Endodermal cell (in vitro differentiated cells): ENCODE data around the gene NFAM1. TPM values are rescaled to one million over a fixed set of nuclear protein-coding genes. Genes with fewer than 3 reads are reported as not detected.
A peak's percentile ranks its signal among the peaks of the same experiment; 100 is the strongest.

ENCODE experiments used
- DNase-seq: peaks from one replicate; pipeline ENCODE4 v3.0.0-alpha.2; 2017
- H3K27ac ChIP-seq: 2 replicates; pipeline ENCODE4 v1.5.1; 2013; ENCODE audit warnings: mild to moderate bottlenecking, low read depth, low read length, moderate library complexity
- H3K27me3 ChIP-seq: 2 replicates; pipeline ENCODE4 v1.6.1; 2013; ENCODE audit warnings: mild to moderate bottlenecking, low read length, moderate library complexity; ENCODE audit not compliant: insufficient read depth, control insufficient read depth, poor library complexity, severe bottlenecking
- H3K36me3 ChIP-seq: 2 replicates; pipeline ENCODE4 v1.7.0; 2013; ENCODE audit warnings: mild to moderate bottlenecking, low read length, moderate library complexity; ENCODE audit not compliant: control insufficient read depth, insufficient read depth
- H3K4me1 ChIP-seq: one replicate; pipeline ENCODE4 v1.7.0; 2013; ENCODE audit warnings: low read length; ENCODE audit not compliant: control insufficient read depth, insufficient read depth
- H3K4me3 ChIP-seq: 2 replicates; pipeline ENCODE4 v1.5.1; 2013; ENCODE audit warnings: mild to moderate bottlenecking, low read length, moderate library complexity
- H3K9ac ChIP-seq: 2 replicates; pipeline ENCODE4 v1.6.1; 2013; ENCODE audit warnings: mild to moderate bottlenecking, low read length, moderate library complexity; ENCODE audit not compliant: poor library complexity, severe bottlenecking; ENCODE audit errors: extremely low read depth
- H3K9me3 ChIP-seq: 2 replicates; pipeline ENCODE4 v1.6.1; 2013; ENCODE audit warnings: mild to moderate bottlenecking, low read length, moderate library complexity; ENCODE audit not compliant: control insufficient read depth
- H3K27ac Mint-ChIP-seq: 2 replicates; pipeline ENCODE4 v1.8.0; 2020; ENCODE audit warnings: mixed read lengths
- H3K27me3 Mint-ChIP-seq: 2 replicates; pipeline ENCODE4 v1.8.0; 2021; ENCODE audit warnings: mild to moderate bottlenecking, mixed read lengths; ENCODE audit not compliant: insufficient read depth
- H3K36me3 Mint-ChIP-seq: 2 replicates; pipeline ENCODE4 v1.8.0; 2020; ENCODE audit warnings: low read depth, mixed read lengths
- H3K4me1 Mint-ChIP-seq: 2 replicates; pipeline ENCODE4 v1.8.0; 2020; ENCODE audit warnings: mixed read lengths
- H3K4me3 Mint-ChIP-seq: 2 replicates; pipeline ENCODE4 v1.8.0; 2020; ENCODE audit warnings: mild to moderate bottlenecking, moderate library complexity, mixed read lengths
- H3K9me3 Mint-ChIP-seq: 2 replicates; pipeline ENCODE4 v1.8.0; 2020; ENCODE audit warnings: mild to moderate bottlenecking, mixed read lengths
- WGBS, 2 experiments: methylation state at CpG; one replicate each; pipeline versions ENCODE4 v1.1.5 to v1.1.7; 2013; ENCODE audit warnings: missing lambda C conversion rate in 2 of 2, mixed read lengths in 1 of 2; ENCODE audit not compliant: insufficient coverage in 1 of 2, insufficient read length in 1 of 2; 5-methylcytosine and 5-hydroxymethylcytosine counted together
- total RNA-seq, 2 donors: library from RNA; stranded (reverse); fragmentation: NEBNext Ultra II Directional in 1 of 2; extraction: Animal tissue kit (Norgen Biotek cat#: 25700) in 1 of 2; gene quantifications; 2 replicates in 1 of 2; 3 replicates in 1 of 2; pipeline ENCODE4 v1.2.1, GENCODE V29; 2021
- TF ChIP-seq, protein P1 (sequence below): fragments of 200-600 bp; sonication (generic); conservative IDR thresholded peaks from 2 replicates; pipeline ENCODE4 v1.5.0; 2021; ENCODE audit warnings: antibody characterized with exemption, mild to moderate bottlenecking

NFAM1 gene
- total RNA-seq, 2 donors from 2014 or later: 0.92 to 1.1 TPM

DNA sequence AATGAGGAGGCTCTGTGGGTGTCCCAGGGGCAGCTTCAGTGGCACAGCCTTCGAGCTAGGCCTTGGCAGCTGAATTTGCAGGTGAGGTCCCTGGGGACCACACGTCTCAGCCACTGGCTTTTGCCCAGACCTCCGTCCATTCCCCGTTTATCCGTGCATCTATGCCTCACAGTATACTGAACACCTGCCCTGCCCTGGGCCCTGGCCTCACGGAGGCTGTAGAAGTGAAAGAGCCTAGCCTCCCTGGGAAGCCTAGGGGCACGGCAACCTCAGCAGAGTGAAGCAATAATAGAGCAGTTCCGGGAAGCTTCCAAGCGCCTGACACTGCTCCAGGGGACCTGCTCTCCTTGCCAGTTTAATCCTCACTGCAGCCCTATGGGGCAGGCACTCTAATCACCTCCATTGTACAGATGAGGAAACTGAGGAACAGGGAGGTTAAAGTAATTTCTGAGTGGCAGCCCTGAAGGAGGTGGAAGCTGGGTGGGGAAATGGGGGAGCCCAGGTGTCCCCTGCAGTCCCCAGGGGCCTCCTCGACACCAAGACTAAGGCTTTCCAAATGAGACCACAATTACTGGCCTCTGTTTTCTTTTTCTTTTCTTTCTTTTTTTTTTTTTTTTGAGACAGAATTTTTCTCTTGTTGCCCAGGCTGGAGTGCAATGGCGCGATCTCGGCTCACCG lies 2.7 kb upstream of the NFAM1 start:
- Mint-ChIP-seq H3K4me3 (no peak overlapping the region), H3K27ac (no peak overlapping the region), H3K36me3 (no peaks in the 10 kb centered on the region), H3K4me1 (peaks cover 22% of the 10 kb centered on the region), H3K27me3 (peaks cover 17% of the 10 kb centered on the region), H3K9me3 (no peaks in the 10 kb centered on the region)
- Histone ChIP-seq H3K4me1 (peaks cover 3% of the 10 kb centered on the region), H3K9me3 (no peaks in the 10 kb centered on the region), H3K27me3 (no peaks in the 10 kb centered on the region), H3K4me3 (no peak overlapping the region), H3K36me3 (no peaks in the 10 kb centered on the region), H3K9ac (no peak overlapping the region), H3K27ac (no peak overlapping the region)
- DNase-seq: no peak
- TF ChIP-seq, protein P1, sequence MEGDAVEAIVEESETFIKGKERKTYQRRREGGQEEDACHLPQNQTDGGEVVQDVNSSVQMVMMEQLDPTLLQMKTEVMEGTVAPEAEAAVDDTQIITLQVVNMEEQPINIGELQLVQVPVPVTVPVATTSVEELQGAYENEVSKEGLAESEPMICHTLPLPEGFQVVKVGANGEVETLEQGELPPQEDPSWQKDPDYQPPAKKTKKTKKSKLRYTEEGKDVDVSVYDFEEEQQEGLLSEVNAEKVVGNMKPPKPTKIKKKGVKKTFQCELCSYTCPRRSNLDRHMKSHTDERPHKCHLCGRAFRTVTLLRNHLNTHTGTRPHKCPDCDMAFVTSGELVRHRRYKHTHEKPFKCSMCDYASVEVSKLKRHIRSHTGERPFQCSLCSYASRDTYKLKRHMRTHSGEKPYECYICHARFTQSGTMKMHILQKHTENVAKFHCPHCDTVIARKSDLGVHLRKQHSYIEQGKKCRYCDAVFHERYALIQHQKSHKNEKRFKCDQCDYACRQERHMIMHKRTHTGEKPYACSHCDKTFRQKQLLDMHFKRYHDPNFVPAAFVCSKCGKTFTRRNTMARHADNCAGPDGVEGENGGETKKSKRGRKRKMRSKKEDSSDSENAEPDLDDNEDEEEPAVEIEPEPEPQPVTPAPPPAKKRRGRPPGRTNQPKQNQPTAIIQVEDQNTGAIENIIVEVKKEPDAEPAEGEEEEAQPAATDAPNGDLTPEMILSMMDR: no peak
- 86 to 89% methylated on average over 10 to 14 of the region's 14 CpGs for WGBS, 2 experiments

DNA sequence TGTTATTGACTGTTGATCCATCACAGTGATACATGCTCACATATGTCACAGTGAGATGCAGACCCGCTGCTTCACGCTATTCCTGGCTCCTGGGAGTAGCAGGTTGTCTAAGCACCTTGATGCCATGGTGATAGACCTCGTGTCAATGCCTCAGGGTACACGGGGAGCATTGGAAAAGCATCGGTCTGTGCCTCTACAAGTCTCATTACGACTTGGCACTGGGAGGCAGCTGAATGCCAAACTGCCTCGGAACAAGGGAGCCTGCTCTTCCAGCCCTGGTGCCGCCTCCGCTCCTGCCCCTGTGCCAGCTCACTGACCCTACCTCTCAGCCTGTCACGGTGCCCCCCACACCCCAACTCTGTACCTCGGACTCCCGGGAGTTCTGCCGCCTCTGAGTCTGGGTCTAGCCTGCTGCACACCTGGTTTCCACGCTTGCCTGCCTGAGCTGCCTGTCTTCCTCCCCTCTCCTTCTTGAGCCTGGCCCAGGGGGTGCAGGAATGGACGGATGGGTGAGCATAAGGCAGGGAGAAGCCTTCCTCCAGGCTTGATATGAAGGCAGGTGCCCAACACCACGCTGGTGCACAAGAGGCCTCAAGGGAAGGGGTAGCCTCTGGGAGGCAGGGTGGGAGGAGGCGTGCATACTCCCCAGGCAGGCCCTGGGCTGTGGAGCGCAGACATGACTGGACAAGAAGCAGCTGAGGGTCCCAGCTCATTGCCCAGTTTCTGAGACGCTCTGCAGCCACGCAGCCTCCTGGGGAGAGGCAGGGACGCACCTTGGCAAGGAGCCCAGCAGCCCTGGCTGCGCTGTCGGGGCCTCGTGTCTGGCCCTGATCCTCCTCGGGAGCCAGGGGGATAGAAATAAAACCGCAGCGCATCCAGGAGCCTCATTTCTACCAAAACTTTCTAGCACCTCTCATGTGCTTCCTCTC lies 1.8 kb upstream of the NFAM1 start:
- Mint-ChIP-seq H3K4me3 (no peak overlapping the region), H3K36me3 (no peaks in the 10 kb centered on the region), H3K27ac (no peak overlapping the region), H3K9me3 (no peaks in the 10 kb centered on the region), H3K4me1 (peaks cover 18% of the 10 kb centered on the region), H3K27me3 (peaks cover 10% of the 10 kb centered on the region)
- H3K9me3 ChIP-seq: no peaks in the 10 kb centered on the region
- no peak overlapping the region for H3K4me3 ChIP-seq
- TF ChIP-seq, protein P1: no peak
- WGBS, 2 experiments: 87 to 90% methylated on average over 18 to 27 of the region's 27 CpGs
- H3K36me3 ChIP-seq: no peaks in the 10 kb centered on the region
- peaks cover 3% of the 10 kb centered on the region for H3K4me1 ChIP-seq
- H3K27me3 ChIP-seq: no peaks in the 10 kb centered on the region
- DNase-seq: no peak
- no peak overlapping the region for H3K9ac ChIP-seq
- no peak overlapping the region for H3K27ac ChIP-seq

DNA sequence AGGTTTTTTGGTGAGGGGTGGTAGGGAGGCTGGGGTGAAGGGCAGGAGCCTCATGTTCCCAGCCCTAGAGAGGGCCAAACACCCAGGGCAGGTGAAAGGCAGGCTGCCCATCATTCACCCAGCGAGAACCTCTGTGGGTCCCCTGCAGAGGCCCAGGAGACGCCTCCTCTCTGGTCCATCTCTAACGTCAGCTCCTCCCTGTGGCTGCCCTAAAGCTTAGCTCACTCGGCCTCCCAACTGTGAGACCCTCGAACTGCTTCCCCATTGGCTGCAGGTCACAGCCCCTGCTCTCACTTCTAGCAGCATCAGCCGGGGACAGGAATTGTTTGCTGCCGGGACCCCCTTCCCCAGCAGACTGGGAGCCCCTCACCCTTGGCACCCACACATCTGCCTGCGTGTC lies 615 bp upstream of the NFAM1 start:
- WGBS, 2 experiments: 37 to 56% methylated on average over 5 to 8 of the region's 8 CpGs
- Mint-ChIP-seq H3K27ac (no peak overlapping the region), H3K4me3 (no peak overlapping the region), H3K4me1 (peaks cover 18% of the 10 kb centered on the region), H3K9me3 (no peaks in the 10 kb centered on the region), H3K27me3 (peaks cover 8% of the 10 kb centered on the region), H3K36me3 (no peaks in the 10 kb centered on the region)
- no peaks in the 10 kb centered on the region for H3K27me3 ChIP-seq
- no peaks in the 10 kb centered on the region for H3K9me3 ChIP-seq
- no peak overlapping the region for H3K9ac ChIP-seq
- no peaks in the 10 kb centered on the region for H3K36me3 ChIP-seq
- H3K4me3 ChIP-seq: no peak overlapping the region
- H3K4me1 ChIP-seq: peaks cover 3% of the 10 kb centered on the region
- DNase-seq: peak; percentile 74
- H3K27ac ChIP-seq: no peak overlapping the region
- TF ChIP-seq, protein P1: no peak
